CD14-positive monocyte (primary cell): ENCODE measurements around the gene PNMA6E. TPM values are rescaled to one million over a fixed set of nuclear protein-coding genes. Genes with fewer than 3 reads are reported as not detected.

ENCODE experiments used
- DNase-seq, 3 donors: peaks; one replicate each; pipeline ENCODE4 v3.0.0-alpha.2; 2011 to 2022
- H2AFZ ChIP-seq: 2 replicates; pipeline ENCODE4 v1.6.0; 2012; ENCODE audit warnings: mild to moderate bottlenecking, low read depth, low read length, inconsistent platforms; ENCODE audit not compliant: insufficient read depth, poor library complexity, severe bottlenecking
- H3K27ac ChIP-seq, 2 donors: 1 replicate in 1 of 2; 2 replicates in 1 of 2; pipeline ENCODE4 v1.5.1; 2012 to 2013; ENCODE audit warnings: low read length in 2 of 2, control low read depth in 1 of 2, inconsistent platforms in 1 of 2, low read depth in 1 of 2, mild to moderate bottlenecking in 1 of 2
- H3K27me3 ChIP-seq, 2 donors: one replicate each; pipeline versions ENCODE4 v1.6.0 to v1.6.1; 2011 to 2013; ENCODE audit warnings: low read length in 2 of 2; ENCODE audit not compliant: control insufficient read depth in 2 of 2, insufficient read depth in 2 of 2
- H3K36me3 ChIP-seq, 2 donors: replicated peaks in 1 of 2; 1 replicate in 1 of 2; 2 replicates in 1 of 2; pipeline versions ENCODE4 v1.5.1 to v1.6.1; 2012 to 2013; ENCODE audit warnings: low read length in 2 of 2, control low read depth in 1 of 2, inconsistent platforms in 1 of 2, mild to moderate bottlenecking in 1 of 2; ENCODE audit not compliant: insufficient read depth in 2 of 2, control insufficient read depth in 1 of 2
- H3K4me1 ChIP-seq, 2 donors: 1 replicate in 1 of 2; 2 replicates in 1 of 2; pipeline versions ENCODE4 v1.5.1 to v1.6.1; 2012 to 2013; ENCODE audit warnings: low read length in 2 of 2, control low read depth in 1 of 2, inconsistent platforms in 1 of 2, mild to moderate bottlenecking in 1 of 2, moderate library complexity in 1 of 2; ENCODE audit not compliant: insufficient read depth in 2 of 2, control insufficient read depth in 1 of 2
- H3K4me2 ChIP-seq: replicated peaks from 2 replicates; pipeline ENCODE3; 2012; ENCODE audit warnings: low read length, moderate library complexity, mild to moderate bottlenecking; ENCODE audit not compliant: poor library complexity, severe bottlenecking; ENCODE audit errors: extremely low read depth
- H3K4me3 ChIP-seq, 3 experiments: fragments of 200-600 bp in 1 of 3; sonication (generic) in 1 of 3; replicated peaks in 1 of 3; 1 replicate in 2 of 3; 2 replicates in 1 of 3; pipeline ENCODE4 v1.5.1; 2011 to 2013; ENCODE audit warnings: low read length in 3 of 3, mild to moderate bottlenecking in 3 of 3, control low read depth in 2 of 3, low read depth in 2 of 3, inconsistent platforms in 1 of 3, moderate library complexity in 1 of 3
- H3K79me2 ChIP-seq: 2 replicates; pipeline ENCODE4 v1.6.0; 2012; ENCODE audit warnings: mild to moderate bottlenecking, control low read depth, inconsistent platforms, low read length, moderate library complexity; ENCODE audit not compliant: insufficient read depth
- H3K9ac ChIP-seq: 2 replicates; pipeline ENCODE4 v1.6.0; 2017; ENCODE audit warnings: low read length, mild to moderate bottlenecking; ENCODE audit not compliant: insufficient read depth, poor library complexity, severe bottlenecking
- H3K9me3 ChIP-seq, 2 donors: replicated peaks in 1 of 2; 1 replicate in 1 of 2; 2 replicates in 1 of 2; pipeline versions ENCODE4 v1.5.1 to v1.6.1; 2012 to 2013; ENCODE audit warnings: low read length in 2 of 2, control low read depth in 1 of 2; ENCODE audit not compliant: control insufficient read depth in 1 of 2, insufficient read depth in 1 of 2
- H4K20me1 ChIP-seq: 2 replicates; pipeline ENCODE4 v1.6.0; 2012; ENCODE audit warnings: mild to moderate bottlenecking, low read length, control low read depth, moderate library complexity; ENCODE audit not compliant: insufficient read depth
- H3K27ac Mint-ChIP-seq, 7 donors: one replicate each; pipeline ENCODE4 v1.8.0; 2020; ENCODE audit warnings: mild to moderate bottlenecking in 7 of 7, mixed read lengths in 7 of 7, moderate library complexity in 6 of 7, inconsistent platforms in 2 of 7
- H3K27me3 Mint-ChIP-seq, 3 donors: one replicate each; pipeline ENCODE4 v1.8.0; 2021 to 2022; ENCODE audit warnings: low read depth in 3 of 3, mild to moderate bottlenecking in 3 of 3, mixed read lengths in 3 of 3, moderate library complexity in 3 of 3, inconsistent platforms in 1 of 3
- H3K36me3 Mint-ChIP-seq, 2 donors: one replicate each; pipeline ENCODE4 v1.8.0; 2020; ENCODE audit warnings: mixed read lengths in 2 of 2, inconsistent platforms in 1 of 2, mild to moderate bottlenecking in 1 of 2
- H3K4me1 Mint-ChIP-seq: one replicate; pipeline ENCODE4 v1.8.0; 2020; ENCODE audit warnings: mild to moderate bottlenecking, mixed read lengths
- H3K4me3 Mint-ChIP-seq, 2 donors: one replicate each; pipeline ENCODE4 v1.8.0; 2020; ENCODE audit warnings: mild to moderate bottlenecking in 2 of 2, mixed read lengths in 2 of 2, moderate library complexity in 1 of 2
- H3K9me3 Mint-ChIP-seq, 7 donors: one replicate each; pipeline ENCODE4 v1.8.0; 2020 to 2022; ENCODE audit warnings: mixed read lengths in 7 of 7, mild to moderate bottlenecking in 6 of 7, moderate library complexity in 6 of 7, inconsistent platforms in 2 of 7
- CTCF ChIP-seq: fragments of 200-600 bp; IDR thresholded peaks from one replicate; pipeline ENCODE4 v1.8.0; 2022; ENCODE audit warnings: antibody characterized with exemption, mild to moderate bottlenecking
- WGBS: methylation state at CpG from one replicate; pipeline ENCODE4 v1.1.5; 2013; ENCODE audit warnings: missing lambda C conversion rate; ENCODE audit not compliant: insufficient coverage; 5-methylcytosine and 5-hydroxymethylcytosine counted together
- intact Hi-C, 2 donors: fragments of 100-400 bp; cut with micrococcal nuclease; formaldehyde crosslinking; loops; one replicate each; pipeline versions ENCODE4 v1.15.0 to v1.15.1; 2023
- polyA plus RNA-seq, 3 donors: library from polyadenylated mRNA; depleted of rRNA in 1 of 3; unstranded in 2 of 3; stranded (reverse) in 1 of 3; fragments of 300-500 nt in 2 of 3; fragments of >200 nt in 1 of 3; fragmentation: Illumina TruSeq in 2 of 3; gene quantifications; 1 replicate in 2 of 3; 2 replicates in 1 of 3; pipeline ENCODE4 v1.2.3, GENCODE V29; 2012 to 2021
- small RNA-seq: library from RNA; depleted of rRNA; stranded (forward); fragments of <200 nt; gene quantifications from one replicate; pipeline ENCODE3, GENCODE V24; 2012; ENCODE audit warnings: low read depth; ENCODE audit not compliant: insufficient read length

The PNMA6E gene
- polyA plus RNA-seq, 3 donors, result not detected

GRCh38 chrX:153348421-153348820, 52.7 kb downstream of the PNMA6E start:
- intact Hi-C loops, result no loop called here
- H3K4me1 ChIP-seq, result no peaks in the 10 kb centered on the region
- Mint-ChIP-seq H3K27me3 (peaks cover 0 to 3% (median 2%) of the 10 kb centered on the region in 3 donors), H3K9me3 (peaks cover 0 to 15% (median 2%) of the 10 kb centered on the region in 7 donors), H3K4me1 (no peaks in the 10 kb centered on the region), H3K27ac (no peak overlapping the region), H3K36me3 (peaks cover 40 to 46% of the 10 kb centered on the region in 2 donors), H3K4me3 (no peak overlapping the region)
- no peak overlapping the region for H3K4me3 ChIP-seq
- H3K27ac ChIP-seq, result no peak overlapping the region
- no peaks in the 10 kb centered on the region for H4K20me1 ChIP-seq
- H3K27me3 ChIP-seq, result no peaks in the 10 kb centered on the region
- 71% methylated on average over 4 of the region's 8 CpGs for WGBS
- H3K79me2 ChIP-seq, result no peaks in the 10 kb centered on the region
- H3K9me3 ChIP-seq, result no peaks in the 10 kb centered on the region
- DNase-seq, result no peak
- no peak for TF ChIP-seq CTCF
- peaks cover 46 to 65% of the 10 kb centered on the region in 2 donors for H3K36me3 ChIP-seq
- H3K4me2 ChIP-seq, result no peak overlapping the region
- no peak overlapping the region for H3K9ac ChIP-seq
- no peak overlapping the region for H2AFZ ChIP-seq

GRCh38 chrX:153347530-153347929, 53.6 kb downstream of the PNMA6E start:
- Mint-ChIP-seq H3K27me3 (peaks cover 0 to 3% (median 0%) of the 10 kb centered on the region in 3 donors), H3K27ac (no peak overlapping the region), H3K4me1 (no peaks in the 10 kb centered on the region), H3K9me3 (peaks cover 0 to 15% (median 2%) of the 10 kb centered on the region in 7 donors), H3K36me3 (peaks cover 43 to 52% of the 10 kb centered on the region in 2 donors), H3K4me3 (no peak overlapping the region)
- 97% methylated on average over 14 of the region's 38 CpGs for WGBS
- Histone ChIP-seq H2AFZ (no peak overlapping the region), H3K4me1 (no peaks in the 10 kb centered on the region), H3K9me3 (no peaks in the 10 kb centered on the region), H3K36me3 (peaks cover 46 to 65% of the 10 kb centered on the region in 2 donors), H3K9ac (no peak overlapping the region), H3K79me2 (no peaks in the 10 kb centered on the region), H3K4me2 (no peak overlapping the region), H3K27ac (no peak overlapping the region), H4K20me1 (no peaks in the 10 kb centered on the region), H3K4me3 (no peak overlapping the region), H3K27me3 (no peaks in the 10 kb centered on the region)
- TF ChIP-seq CTCF, result no peak
- intact Hi-C loops, result no loop called here
- DNase-seq, result no peak

Small RNA genes within 50 kb of the gene (small RNA-seq; reads per million reads assigned to genes)
- gene AC152007.1, result not detected
- not detected for gene RN7SL667P

Other genes starting within 250 kb of the PNMA6E start
- gene MAGEA1, start 222.1 kb downstream of the PNMA6E start, polyA plus RNA-seq, result not detected
- gene PNMA6F, start 79.6 kb downstream of the PNMA6E start, polyA plus RNA-seq, result not detected
- 1 to 10 TPM; 1.0 to 4.7 (median 2.1) TPM for gene ZNF275, start 67.2 kb downstream of the PNMA6E start, polyA plus RNA-seq
- under 1 TPM; 0.04 to 0.96 (median 0.13) TPM for gene ZFP92, start 10.1 kb upstream of the PNMA6E start, polyA plus RNA-seq
- gene TREX2, start 44.7 kb upstream of the PNMA6E start, polyA plus RNA-seq, result 1 to 10 TPM in 1 of 3 donors, not detected in 2; 1.5 TPM
- gene HAUS7, start 69.2 kb upstream of the PNMA6E start, polyA plus RNA-seq, result 10 to 100 TPM; 23.8 to 37.5 (median 26.7) TPM
- not detected for gene BGN, start 93.6 kb upstream of the PNMA6E start, polyA plus RNA-seq
- gene ATP2B3, start 116.3 kb upstream of the PNMA6E start, polyA plus RNA-seq, result under 1 TPM in 1 of 3 donors, not detected in 2; 0.01 TPM
- gene CCNQ, start 197.8 kb upstream of the PNMA6E start, polyA plus RNA-seq, result 10 to 100 TPM; 21.8 to 35.6 (median 29.3) TPM
- gene DUSP9, start 245.9 kb upstream of the PNMA6E start, polyA plus RNA-seq, result not detected